ENCODE results near the gene MAP4K3.

Gene MAP4K3

DNA sequence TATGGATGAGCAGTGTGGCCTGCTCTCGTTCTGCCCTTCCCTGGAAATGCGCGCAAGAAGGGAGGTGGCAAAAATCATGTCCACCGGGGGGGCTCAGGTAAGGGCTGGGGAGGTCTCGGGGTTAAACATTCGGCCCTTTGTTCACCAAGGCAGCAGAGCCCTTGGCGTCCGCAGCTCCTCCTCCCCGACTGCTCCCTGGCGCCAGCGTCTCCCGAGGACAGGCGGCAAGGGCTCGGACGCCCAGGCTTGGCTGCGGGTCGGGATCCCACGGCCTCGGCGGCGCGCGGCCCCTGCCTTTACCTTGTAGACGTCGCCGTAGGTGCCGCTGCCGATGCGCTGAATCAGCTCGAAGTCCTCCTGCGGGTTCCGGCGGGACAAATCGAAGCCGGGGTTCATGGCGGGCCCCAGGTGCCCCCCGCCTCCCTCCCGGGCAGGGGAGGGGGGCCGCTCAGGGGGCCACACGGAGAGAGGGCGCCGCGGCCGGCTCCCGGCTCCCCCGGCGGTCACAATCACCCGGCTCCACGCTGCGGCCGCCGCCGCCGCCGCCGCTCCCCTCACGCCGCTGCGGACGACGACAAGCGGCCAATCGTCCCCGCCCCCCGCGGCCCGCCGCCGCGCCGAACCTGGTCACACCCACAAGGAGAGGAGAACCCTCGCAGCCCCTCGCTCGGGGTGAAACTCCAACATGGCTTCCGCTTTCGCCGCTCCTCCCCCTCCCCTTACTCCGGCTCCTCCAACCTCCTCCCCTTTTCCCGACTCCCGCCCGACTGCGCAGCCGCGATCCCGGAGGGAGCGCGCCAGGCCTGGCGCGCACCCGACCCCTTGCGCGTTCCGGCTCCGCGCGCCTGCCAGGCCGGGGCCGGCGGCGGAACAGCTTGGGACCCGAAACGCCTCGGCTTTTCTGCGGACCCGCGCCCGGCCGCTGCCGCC, at the start of gene MAP4K3:
MAP4K3 (minus strand) TSS at position 694 of the 930 bp plus-strand sequence; CDS start at position 396, 298 bp downstream.
- H3K4me3 ChIP-seq (replicated peaks; ENCODE audit: low read depth, low read length), result peak within 1 kb of the TSS; percentile 69
- H3K27me3 ChIP-seq (replicated peaks; ENCODE audit: control insufficient read depth, insufficient read depth, low read length), result no peaks in the 10 kb centered on the region
- no peaks in the 10 kb centered on the region for H3K36me3 ChIP-seq (ENCODE audit: control insufficient read depth, insufficient read depth, low read length)
- TF ChIP-seq, protein P1, sequence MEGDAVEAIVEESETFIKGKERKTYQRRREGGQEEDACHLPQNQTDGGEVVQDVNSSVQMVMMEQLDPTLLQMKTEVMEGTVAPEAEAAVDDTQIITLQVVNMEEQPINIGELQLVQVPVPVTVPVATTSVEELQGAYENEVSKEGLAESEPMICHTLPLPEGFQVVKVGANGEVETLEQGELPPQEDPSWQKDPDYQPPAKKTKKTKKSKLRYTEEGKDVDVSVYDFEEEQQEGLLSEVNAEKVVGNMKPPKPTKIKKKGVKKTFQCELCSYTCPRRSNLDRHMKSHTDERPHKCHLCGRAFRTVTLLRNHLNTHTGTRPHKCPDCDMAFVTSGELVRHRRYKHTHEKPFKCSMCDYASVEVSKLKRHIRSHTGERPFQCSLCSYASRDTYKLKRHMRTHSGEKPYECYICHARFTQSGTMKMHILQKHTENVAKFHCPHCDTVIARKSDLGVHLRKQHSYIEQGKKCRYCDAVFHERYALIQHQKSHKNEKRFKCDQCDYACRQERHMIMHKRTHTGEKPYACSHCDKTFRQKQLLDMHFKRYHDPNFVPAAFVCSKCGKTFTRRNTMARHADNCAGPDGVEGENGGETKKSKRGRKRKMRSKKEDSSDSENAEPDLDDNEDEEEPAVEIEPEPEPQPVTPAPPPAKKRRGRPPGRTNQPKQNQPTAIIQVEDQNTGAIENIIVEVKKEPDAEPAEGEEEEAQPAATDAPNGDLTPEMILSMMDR (IDR thresholded peaks at IDR 0.05; ENCODE audit: insufficient read depth, low read length, poor library complexity, severe bottlenecking), result no peak
- peak; percentile 90 for DNase-seq (ENCODE audit: extremely low read depth, insufficient read length)

DNA sequence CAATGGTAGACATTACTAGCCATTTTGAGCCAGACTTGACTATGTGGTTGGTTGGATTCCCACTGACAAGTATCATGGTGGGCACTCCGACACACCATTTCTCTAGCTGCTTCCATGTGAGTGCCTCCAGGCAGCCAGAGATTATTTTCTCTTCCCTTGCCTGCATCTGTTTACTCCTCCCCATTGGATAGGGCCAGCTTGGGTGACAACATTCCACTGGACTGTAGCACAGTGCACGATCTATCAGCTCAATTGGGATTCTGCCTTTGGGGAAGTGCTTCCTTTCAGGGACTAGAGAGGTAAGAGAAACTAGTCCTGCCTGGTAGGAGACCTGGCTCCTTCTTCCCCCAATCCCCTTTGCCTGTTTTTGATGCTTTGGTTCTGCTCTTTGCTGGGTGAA, 49.0 kb upstream of the MAP4K3 start:
- H3K36me3 ChIP-seq (ENCODE audit: control insufficient read depth, insufficient read depth, low read length), result no peaks in the 10 kb centered on the region
- no peaks in the 10 kb centered on the region for H3K27me3 ChIP-seq (replicated peaks; ENCODE audit: control insufficient read depth, insufficient read depth, low read length)
- TF ChIP-seq, protein P1 (IDR thresholded peaks at IDR 0.05; ENCODE audit: insufficient read depth, low read length, poor library complexity, severe bottlenecking), result no peak
- H3K4me3 ChIP-seq (replicated peaks; ENCODE audit: low read depth, low read length), result no peak overlapping the region
- DNase-seq (ENCODE audit: extremely low read depth, insufficient read length), result no peak

DNA sequence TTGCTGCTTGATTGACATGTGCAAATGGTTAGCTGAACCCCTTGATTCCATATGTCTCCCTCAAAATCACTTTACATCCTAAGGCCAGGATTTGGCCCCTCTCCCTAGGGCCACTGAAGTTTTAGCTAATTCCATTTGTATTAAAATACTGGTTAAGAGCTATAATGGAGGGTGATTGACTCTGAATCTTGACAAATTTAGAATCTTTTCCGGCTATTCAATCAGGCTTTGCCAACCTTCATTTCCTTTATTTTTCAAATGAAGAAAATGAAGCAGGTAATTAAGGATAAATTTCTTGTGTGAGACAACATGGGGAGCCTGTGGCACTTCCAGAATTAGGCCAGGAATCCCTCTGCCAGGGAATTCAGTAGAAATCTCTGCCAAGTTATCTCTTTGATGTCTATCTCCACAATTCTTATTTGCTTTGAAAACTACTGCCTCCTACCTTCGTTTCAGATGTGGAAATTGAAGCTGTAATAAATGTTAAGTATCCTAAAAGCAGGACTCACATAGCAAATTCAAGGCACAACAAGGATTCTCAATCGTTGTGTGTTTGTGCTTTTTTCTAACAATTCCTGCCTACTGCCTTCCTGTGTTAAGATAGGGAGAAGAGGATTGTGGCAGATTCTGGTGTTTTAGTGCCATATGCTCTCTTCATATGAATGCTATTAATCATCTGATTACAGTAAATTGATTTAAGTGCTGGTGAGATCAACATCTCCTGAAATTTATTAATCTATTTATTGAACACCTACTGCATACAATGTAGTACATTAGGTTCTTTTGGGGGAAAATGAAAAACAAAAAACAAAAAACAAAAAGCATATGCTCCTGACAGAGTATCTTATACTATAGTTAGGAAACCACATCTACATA, 47.8 kb upstream of the MAP4K3 start:
- H3K36me3 ChIP-seq (ENCODE audit: control insufficient read depth, insufficient read depth, low read length), result no peaks in the 10 kb centered on the region

DNA sequence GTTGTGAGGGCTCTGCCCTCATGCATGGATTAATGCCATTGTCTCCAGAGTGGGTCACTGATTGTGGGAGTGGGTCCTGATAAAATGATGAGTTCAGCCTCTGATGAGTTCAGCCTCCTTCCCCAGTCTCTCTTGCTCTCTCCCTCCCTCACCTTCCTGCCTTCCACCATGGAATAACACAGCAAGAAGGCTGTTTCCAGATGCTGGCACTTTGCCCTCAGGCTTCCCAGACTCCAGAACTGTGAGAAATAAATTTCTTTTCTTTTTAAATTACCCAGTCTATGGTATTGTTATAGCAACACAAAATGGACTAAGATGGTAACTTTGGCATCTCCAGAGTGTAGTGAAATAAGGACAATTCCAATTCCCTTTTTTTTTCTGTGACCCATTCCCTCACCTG, 47.1 kb upstream of the MAP4K3 start:
- TF ChIP-seq, protein P1 (IDR thresholded peaks at IDR 0.05; ENCODE audit: insufficient read depth, low read length, poor library complexity, severe bottlenecking), result no peak
- DNase-seq (ENCODE audit: extremely low read depth, insufficient read length), result no peak
- no peak overlapping the region for H3K4me3 ChIP-seq (replicated peaks; ENCODE audit: low read depth, low read length)
- no peaks in the 10 kb centered on the region for H3K27me3 ChIP-seq (replicated peaks; ENCODE audit: control insufficient read depth, insufficient read depth, low read length)
- no peaks in the 10 kb centered on the region for H3K36me3 ChIP-seq (ENCODE audit: control insufficient read depth, insufficient read depth, low read length)

More for the DNA sequence above, 47.8 kb upstream of the MAP4K3 start:
- no peak for DNase-seq (ENCODE audit: extremely low read depth, insufficient read length)
- no peaks in the 10 kb centered on the region for H3K27me3 ChIP-seq (replicated peaks; ENCODE audit: control insufficient read depth, insufficient read depth, low read length)
- no peak overlapping the region for H3K4me3 ChIP-seq (replicated peaks; ENCODE audit: low read depth, low read length)
- TF ChIP-seq, protein P1 (IDR thresholded peaks at IDR 0.05; ENCODE audit: insufficient read depth, low read length, poor library complexity, severe bottlenecking), result no peak

DNA sequence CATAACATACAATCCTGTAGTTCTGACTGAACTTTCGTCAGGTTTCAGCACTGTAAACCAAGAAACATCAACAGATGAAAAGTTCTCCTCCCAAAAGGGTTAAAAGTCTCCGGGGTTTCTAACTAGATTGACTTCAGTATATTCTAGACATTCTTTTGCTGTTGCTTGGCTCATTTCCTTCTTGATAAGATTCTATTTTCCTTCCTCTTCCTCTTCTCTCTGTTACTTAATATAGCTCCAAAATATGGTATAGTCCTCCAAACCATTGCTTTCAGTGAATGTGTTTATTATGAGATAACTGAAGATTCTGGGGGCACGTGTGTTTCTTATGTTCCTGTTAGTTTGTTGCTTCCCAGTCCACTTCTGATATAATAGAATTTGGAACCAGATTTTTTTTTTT, 46.4 kb upstream of the MAP4K3 start:
- H3K27me3 ChIP-seq (replicated peaks; ENCODE audit: control insufficient read depth, insufficient read depth, low read length), result no peaks in the 10 kb centered on the region
- TF ChIP-seq, protein P1 (IDR thresholded peaks at IDR 0.05; ENCODE audit: insufficient read depth, low read length, poor library complexity, severe bottlenecking), result no peak
- no peaks in the 10 kb centered on the region for H3K36me3 ChIP-seq (ENCODE audit: control insufficient read depth, insufficient read depth, low read length)
- H3K4me3 ChIP-seq (replicated peaks; ENCODE audit: low read depth, low read length), result no peak overlapping the region
- DNase-seq (ENCODE audit: extremely low read depth, insufficient read length), result no peak
